Stimulated activated CD4-positive, alpha-beta T cell treated with anti-CD3 and anti-CD28 coated beads, TNF-alpha, amount 100 ng/mL, for 4 hours (primary cell): ENCODE results near the gene GAA.

Experiments
- DNase-seq, 3 experiments: peaks; one replicate each; pipeline ENCODE4 v3.0.0-alpha.2; 2020; ENCODE audit warnings: low read depth in 3 of 3

Gene GAA

DNA sequence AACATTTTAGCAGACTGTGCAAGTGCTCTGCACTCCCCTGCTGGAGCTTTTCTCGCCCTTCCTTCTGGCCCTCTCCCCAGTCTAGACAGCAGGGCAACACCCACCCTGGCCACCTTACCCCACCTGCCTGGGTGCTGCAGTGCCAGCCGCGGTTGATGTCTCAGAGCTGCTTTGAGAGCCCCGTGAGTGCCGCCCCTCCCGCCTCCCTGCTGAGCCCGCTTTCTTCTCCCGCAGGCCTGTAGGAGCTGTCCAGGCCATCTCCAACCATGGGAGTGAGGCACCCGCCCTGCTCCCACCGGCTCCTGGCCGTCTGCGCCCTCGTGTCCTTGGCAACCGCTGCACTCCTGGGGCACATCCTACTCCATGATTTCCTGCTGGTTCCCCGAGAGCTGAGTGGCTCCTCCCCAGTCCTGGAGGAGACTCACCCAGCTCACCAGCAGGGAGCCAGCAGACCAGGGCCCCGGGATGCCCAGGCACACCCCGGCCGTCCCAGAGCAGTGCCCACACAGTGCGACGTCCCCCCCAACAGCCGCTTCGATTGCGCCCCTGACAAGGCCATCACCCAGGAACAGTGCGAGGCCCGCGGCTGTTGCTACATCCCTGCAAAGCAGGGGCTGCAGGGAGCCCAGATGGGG lies 3.1 kb downstream of the GAA start:
- DNase-seq: no peak

DNA sequence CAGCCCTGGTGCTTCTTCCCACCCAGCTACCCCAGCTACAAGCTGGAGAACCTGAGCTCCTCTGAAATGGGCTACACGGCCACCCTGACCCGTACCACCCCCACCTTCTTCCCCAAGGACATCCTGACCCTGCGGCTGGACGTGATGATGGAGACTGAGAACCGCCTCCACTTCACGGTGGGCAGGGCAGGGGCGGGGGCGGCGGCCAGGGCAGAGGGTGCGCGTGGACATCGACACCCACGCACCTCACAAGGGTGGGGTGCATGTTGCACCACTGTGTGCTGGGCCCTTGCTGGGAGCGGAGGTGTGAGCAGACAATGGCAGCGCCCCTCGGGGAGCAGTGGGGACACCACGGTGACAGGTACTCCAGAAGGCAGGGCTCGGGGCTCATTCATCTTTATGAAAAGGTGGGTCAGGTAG lies 3.6 kb downstream of the GAA start:
- DNase-seq: no peak

DNA sequence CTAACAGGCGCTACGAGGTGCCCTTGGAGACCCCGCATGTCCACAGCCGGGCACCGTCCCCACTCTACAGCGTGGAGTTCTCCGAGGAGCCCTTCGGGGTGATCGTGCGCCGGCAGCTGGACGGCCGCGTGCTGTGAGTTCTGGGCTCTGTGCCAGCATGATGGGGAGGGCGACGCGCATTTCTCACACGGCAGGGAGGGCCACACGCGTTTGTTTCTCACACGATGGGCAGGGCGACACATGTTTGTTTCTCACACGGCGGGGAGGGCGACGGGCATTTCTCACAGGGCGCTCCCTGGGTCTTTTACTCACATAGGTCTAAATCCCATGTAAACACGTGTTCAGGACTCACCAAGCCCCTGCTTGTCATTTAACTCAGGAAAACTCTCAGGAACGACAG lies 4.4 kb downstream of the GAA start:
- DNase-seq: no peak

DNA sequence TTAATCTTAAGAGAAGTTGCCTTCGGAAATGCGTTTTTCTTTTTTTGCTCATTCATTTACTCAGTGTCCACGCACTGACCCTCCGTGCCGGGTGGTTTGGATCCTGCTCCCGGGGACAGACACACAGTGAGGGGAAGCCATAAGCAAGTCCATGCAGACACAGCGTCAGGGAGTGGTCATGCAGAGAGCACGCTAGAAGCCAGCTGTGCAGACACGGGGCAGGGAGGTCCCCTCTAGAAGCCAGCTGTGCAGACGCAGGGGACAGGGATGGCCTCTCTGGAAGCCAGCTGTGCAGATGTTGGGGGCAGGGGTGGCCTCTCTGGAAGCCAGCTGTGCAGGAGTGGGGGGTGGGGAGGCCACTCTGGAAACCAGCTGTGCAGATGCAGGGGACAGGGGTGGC lies 4.8 kb downstream of the GAA start:
- no peak for DNase-seq

DNA sequence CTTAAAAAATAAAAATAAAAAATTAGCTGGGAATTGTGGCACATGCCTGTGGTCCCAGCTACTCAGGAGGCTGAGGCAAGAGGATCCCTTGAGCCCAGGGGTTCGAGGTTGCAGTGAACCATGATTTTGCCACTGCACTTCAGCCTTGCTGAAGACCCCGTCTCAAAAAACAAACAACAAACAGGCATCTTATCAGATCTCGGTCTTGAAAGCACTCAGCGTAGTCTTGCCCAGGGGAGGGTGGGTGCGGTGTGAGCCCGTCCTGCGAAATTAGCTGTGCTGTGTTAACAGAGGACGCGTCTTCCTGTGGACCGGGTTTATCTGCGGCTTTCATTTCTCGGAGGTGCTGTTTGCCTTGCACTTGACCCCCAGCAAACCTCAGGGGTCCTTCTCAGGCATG lies 5.4 kb downstream of the GAA start:
- no peak for DNase-seq

DNA sequence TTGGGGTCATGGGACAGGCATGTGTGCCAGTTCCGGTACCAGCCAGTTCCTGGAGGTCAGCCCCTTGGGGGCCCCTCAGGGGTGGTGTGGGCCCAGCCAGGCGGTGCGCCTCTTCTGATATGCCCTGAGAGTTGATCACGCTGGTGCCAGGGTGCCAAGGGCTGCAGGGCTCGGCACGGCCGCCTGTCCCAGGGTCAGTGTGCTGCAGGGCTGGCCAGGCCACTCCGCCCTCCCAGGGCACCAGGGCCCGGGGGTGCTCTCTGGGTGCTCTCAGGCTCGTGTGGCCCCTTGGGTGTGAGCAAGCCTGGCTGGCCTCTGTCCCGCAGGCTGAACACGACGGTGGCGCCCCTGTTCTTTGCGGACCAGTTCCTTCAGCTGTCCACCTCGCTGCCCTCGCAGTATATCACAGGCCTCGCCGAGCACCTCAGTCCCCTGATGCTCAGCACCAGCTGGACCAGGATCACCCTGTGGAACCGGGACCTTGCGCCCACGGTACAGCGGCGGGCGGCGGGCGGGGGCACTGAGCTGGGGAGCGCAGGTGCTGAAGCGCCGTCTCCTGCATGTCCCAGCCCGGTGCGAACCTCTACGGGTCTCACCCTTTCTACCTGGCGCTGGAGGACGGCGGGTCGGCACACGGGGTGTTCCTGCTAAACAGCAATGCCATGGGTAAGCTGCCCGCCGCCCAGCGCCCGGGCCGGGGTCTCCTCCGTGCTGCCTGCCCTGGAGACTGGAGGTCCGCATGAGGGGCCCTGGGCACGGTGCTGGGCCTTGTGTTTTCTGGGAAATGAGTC lies 6.0 kb downstream of the GAA start:
- no peak for DNase-seq

DNA sequence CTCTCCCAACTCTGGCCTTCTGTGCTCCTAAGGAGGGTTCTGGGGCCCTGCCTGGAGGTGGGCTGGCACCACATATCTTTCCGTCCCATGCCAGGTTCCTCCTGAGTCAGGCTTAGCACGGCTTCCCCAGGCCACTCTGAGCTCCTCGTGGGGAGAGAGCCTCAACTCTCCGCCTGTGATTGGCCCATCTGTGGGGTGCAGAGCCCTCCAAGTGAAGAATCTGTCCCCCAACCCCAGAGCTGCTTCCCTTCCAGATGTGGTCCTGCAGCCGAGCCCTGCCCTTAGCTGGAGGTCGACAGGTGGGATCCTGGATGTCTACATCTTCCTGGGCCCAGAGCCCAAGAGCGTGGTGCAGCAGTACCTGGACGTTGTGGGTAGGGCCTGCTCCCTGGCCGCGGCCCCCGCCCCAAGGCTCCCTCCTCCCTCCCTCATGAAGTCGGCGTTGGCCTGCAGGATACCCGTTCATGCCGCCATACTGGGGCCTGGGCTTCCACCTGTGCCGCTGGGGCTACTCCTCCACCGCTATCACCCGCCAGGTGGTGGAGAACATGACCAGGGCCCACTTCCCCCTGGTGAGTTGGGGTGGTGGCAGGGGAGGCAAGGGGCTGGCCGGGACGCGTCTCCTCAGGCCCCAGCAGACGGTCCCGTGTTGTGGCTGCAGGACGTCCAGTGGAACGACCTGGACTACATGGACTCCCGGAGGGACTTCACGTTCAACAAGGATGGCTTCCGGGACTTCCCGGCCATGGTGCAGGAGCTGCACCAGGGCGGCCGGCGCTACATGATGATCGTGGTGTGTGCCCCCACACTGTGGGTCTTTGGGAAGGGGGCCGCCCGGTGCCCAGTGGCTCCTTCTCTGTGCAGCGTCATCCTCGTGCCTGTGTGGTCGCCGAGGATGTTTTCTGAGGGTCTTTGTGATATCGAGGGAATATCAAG lies 6.9 kb downstream of the GAA start:
- DNase-seq: no peak

DNA sequence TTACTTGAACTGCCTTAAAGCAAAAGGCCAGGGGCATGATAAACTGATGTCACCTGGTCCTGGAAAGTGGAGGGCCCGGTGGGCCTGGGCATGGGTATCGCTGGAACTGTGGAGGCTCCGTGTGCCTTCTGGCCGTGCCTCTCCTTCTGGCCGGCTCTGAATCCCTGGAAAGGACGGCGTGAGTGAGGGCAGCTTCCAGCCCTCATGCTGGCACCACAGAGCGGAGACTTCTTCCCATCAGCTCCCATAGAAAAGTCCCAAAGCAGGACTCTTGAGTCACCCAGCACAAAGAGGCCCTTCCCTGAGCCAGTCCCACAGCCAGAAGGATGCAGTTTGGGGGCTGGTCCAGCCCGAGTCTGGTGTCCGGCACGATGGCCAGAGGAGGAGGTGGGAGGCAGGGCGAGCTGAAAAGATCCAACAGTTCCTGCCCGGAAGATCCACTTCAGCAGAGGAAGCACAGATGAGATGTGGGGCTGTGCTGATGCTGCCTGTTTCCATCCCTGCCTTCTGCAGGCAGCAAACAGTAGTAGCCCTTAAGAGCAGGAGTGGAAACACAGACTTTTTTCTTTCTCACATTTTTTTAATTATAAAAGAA lies 7.8 kb downstream of the GAA start:
- no peak for DNase-seq

DNA sequence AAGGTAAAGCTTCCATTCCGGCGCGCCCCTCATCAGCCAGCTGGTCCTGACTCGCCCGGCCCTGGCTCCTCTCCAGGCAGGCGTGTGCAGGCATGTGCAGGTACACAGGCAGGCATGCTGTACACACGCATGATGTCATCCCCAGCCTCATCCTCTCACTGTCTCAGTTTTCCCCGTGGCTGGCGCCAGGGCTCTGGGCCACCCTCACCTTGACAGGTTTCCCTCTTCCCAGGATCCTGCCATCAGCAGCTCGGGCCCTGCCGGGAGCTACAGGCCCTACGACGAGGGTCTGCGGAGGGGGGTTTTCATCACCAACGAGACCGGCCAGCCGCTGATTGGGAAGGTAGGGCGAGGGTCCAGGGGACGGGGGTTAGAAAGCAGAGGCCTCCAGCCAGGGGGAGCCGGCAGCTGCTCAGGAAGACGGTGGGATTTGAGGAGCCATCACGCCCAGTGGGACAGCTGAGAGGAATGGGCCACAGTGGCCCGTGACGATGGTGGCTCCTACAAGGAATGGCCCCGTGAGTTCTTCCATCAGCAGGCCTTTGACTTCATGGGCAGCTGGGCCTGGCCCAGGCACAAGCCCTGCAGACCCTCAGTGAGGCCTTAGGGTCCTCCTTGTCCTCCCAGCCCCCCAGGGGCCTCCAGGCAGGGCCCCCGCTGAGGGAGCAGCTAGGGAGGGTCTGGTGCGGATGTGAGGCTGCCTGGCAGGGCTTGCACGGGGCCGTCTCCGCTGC lies 8.5 kb downstream of the GAA start:
- no peak for DNase-seq

DNA sequence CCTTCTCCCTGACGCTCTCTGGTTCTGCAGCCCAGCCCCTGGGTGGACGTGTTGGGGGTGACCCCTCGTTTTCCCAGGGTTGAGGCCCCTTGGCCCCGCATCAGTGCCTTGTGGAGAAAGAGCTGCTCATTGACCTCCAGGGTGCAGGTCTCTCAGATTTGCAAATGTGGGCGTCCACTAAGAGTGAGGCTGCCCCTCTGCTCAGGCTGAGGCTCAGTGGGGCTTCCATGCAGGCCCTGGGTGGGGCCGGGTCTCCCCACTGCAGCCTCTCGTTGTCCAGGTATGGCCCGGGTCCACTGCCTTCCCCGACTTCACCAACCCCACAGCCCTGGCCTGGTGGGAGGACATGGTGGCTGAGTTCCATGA lies 9.0 kb downstream of the GAA start:
- no peak for DNase-seq

DNA sequence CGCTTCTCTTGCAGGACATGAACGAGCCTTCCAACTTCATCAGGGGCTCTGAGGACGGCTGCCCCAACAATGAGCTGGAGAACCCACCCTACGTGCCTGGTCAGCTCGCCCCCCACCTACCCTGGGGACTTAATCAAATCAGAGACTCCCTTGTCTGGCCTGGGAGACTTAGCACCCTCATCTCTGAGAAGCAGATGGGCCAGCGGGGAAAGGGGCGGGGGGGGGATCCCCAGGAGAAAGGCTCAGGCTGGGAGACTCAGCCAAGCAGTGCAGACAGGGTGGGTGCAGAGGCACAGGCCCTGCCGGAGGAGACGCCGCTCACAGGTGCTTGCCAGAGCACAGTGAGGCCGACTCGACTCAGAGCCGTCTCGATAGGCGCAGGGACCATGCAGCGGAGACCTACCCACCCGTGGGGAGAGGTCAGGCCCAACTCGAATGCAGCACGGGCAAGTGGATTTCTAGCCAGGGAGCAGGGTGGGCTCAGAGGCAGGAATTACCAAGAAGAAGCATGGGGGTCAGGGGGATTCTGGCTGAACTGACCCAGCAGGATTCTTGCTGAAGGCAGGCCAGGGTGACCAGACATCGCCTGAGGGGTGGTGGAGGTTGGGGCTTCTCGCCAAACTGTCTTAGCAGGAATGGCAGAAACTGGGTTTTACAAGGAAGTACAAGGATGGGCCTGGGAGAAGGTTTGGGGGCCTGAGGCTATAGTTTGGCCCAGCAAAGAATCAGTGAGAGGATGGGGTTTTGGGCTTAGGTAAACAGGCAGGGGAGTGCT lies 9.7 kb downstream of the GAA start:
- no peak for DNase-seq

DNA sequence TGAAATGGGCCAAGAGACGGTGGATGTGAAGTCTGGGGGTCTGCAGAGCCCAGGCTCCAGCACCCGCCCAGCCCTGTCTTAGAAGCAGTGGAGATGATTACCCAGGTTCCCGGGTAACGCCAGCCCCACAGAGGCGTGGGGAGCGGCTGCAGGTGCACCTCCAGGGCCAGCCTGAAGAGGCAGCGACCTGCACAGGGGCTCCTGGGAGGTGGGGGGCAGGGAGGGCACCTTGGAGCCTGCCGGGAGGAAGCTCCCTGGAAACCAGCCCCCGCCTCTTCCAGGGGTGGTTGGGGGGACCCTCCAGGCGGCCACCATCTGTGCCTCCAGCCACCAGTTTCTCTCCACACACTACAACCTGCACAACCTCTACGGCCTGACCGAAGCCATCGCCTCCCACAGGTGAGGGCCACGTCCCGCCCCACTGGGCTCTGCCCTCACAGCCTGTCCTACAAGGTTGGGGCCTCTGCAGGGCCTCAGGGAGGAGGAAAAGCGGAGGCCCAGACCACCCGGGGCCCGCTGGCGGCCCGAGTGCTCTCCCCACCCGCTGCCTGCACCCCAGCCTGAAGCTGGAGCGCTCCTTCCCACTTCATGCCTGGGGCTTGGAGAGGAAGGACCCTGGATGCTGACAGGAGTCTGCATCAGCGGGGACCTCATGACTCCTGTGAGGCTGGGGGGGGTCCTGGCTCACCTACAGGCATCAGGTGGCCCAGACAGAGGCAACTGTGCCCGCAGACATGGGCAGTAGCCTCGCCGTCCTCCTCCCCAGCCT lies 10.5 kb downstream of the GAA start:
- DNase-seq: no peak

DNA sequence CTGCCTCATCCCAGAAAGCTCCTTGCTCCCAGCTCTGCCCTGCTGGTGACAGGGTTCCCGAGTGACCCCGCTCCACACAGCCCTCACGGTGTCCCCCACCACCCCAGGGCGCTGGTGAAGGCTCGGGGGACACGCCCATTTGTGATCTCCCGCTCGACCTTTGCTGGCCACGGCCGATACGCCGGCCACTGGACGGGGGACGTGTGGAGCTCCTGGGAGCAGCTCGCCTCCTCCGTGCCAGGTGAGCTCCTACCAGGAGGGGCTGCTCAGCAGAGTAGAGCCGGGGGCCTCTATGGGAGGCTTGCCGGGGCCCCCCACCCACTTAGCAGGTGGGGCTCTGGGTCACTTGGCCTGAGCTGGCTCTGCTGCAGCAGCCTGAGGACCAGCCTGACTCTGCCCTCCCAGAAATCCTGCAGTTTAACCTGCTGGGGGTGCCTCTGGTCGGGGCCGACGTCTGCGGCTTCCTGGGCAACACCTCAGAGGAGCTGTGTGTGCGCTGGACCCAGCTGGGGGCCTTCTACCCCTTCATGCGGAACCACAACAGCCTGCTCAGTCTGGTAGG lies 11.2 kb downstream of the GAA start:
- no peak for DNase-seq

DNA sequence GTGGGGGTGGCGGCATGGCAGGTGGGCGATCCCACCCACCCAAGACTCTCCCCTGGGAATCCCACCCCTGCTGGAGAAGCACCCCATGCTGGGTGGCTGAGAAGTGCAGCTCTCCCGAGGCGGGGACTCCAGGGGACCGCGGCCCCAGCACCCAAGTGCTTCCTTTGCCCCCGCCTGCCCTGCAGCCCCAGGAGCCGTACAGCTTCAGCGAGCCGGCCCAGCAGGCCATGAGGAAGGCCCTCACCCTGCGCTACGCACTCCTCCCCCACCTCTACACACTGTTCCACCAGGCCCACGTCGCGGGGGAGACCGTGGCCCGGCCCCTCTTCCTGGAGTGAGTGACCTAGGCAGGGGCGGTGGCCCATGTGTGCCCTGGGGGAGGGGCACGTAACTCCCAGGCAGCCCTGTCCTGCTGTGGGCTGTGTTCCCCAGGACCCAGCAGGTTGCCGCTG lies 11.7 kb downstream of the GAA start:
- DNase-seq: no peak

DNA sequence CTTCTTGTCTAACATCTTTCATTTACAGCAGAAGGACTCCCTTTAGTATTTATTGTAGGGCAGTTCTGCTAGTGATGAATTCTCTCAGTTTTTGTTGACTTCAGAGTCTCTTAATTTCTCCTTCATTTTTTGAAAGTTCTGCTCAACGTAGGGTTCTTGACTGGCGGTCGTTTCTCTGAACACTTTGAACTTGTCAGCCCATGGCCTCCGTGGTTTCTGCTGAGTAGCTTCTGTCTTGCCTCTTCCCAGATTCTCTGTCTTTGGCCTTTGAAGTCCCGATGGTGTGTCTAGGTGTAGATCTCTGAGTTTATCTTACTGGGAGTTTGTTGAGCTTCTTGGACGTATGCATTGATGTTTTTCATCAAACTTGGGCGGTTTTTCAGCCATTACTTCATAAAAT lies 13.4 kb downstream of the GAA start:
- DNase-seq: no peak

DNA sequence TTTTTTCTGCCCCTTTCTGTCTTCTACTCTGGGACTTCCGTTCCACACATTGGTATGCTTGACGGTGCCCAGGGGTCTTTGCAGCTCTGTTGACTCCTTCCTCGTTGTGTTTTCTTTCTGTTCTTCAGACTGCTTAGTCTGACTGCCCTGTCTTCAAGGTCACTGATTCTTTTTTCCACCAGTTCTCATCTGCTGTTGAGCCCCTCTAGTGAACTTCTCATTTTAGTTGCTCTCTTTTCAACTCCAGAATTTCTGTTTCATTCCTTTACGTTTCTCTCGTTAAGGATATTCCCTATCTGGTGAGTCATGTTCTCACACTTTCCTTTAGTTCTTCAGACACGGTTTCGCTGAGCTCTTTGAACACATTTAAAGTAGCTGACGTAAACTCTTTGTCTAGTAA lies 13.8 kb downstream of the GAA start:
- no peak for DNase-seq

DNA sequence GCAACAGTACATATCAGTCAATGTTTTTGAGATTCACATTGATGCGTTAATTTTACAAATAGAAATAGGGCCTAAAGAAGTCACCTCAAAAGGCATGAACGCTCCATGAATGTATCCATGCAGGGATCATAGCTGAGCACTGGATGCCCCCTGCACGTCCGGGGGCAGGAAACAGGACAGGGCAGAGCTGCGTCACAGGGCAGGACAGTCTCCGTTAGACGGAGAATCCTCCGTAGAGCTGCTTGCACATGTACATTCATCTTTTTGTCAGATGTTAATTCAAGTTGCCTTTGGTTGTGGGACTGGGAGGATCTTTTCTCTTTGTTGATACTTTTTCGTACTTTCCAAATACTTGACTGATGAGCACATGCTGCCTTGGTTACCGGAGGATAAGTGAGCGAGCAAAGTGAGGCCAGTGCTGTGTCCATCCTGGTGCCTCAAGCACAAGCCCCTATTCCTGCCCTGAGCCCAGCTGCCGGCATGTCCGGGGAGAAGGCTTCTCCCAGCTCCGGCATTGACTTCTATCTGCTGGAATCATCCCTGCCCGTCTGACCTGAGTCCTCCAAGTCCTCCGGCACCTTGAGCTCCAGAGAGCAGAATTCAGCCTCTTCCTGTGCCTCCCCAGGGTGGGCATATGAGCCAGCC lies 15.0 kb downstream of the GAA start:
- no peak for DNase-seq

DNA sequence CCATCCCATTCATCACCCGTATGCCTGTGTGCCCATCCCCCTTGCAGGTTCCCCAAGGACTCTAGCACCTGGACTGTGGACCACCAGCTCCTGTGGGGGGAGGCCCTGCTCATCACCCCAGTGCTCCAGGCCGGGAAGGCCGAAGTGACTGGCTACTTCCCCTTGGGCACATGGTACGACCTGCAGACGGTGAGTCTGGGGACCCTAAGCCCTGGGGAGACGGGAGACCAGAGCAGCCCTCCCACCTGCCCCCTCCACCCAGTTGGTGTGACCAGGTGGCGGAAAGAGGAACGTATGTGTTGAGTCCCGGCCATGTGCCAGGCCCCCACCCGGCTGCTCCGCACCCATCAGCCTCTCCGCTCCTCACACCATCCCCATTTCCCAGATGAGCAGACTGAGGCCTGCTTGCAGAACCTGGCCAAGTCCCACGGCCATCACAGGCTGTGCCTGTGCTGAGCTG lies 15.6 kb downstream of the GAA start:
- DNase-seq: no peak
